GM19099 (cell line): ENCODE results near the gene SERP1.

Experiments used
- POLR2A ChIP-seq: IDR thresholded peaks from 3 replicates; pipeline ENCODE4 v1.6.1; 2011; ENCODE audit warnings: low read depth; ENCODE audit not compliant: insufficient read length; ENCODE audit errors: extremely low read depth

The SERP1 gene

GRCh38 chr3:150545419-150546225 is 674 bp downstream of the SERP1 start:
- TF ChIP-seq POLR2A: no peak

- no peak for TF ChIP-seq POLR2A
Observed at GRCh38 chr3:150544726-150545125, 1.6 kb downstream of the SERP1 start.

- TF ChIP-seq POLR2A: no peak
Observed at GRCh38 chr3:150544041-150544440, 2.3 kb downstream of the SERP1 start.

- no peak for TF ChIP-seq POLR2A
Observed at GRCh38 chr3:150543531-150543930, 2.8 kb downstream of the SERP1 start.

GRCh38 chr3:150543128-150543527 is 3.2 kb downstream of the SERP1 start:
- no peak for TF ChIP-seq POLR2A

DNA sequence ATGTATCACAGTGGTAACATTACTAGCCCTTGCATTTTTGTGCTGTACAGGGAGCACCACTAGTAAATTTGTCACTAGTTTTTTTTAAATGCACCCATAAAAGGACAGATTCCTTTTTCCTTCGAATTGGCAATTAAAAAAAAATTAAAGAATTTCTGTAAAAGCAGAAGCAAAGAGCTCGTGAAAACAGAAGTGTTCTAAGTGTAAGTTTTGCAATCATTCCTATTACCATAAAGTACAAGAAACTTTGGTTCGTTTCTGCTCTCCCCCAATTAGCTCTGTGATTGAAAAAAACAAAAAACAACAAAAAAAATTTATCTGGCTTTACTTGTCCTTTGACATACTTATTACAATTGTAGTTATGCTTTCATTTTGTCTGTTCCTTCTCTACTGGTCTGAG is 5.3 kb downstream of the SERP1 start:
- no peak for TF ChIP-seq POLR2A

- TF ChIP-seq POLR2A: no peak
Observed at GRCh38 chr3:150540297-150540696, 6.0 kb downstream of the SERP1 start.

DNA sequence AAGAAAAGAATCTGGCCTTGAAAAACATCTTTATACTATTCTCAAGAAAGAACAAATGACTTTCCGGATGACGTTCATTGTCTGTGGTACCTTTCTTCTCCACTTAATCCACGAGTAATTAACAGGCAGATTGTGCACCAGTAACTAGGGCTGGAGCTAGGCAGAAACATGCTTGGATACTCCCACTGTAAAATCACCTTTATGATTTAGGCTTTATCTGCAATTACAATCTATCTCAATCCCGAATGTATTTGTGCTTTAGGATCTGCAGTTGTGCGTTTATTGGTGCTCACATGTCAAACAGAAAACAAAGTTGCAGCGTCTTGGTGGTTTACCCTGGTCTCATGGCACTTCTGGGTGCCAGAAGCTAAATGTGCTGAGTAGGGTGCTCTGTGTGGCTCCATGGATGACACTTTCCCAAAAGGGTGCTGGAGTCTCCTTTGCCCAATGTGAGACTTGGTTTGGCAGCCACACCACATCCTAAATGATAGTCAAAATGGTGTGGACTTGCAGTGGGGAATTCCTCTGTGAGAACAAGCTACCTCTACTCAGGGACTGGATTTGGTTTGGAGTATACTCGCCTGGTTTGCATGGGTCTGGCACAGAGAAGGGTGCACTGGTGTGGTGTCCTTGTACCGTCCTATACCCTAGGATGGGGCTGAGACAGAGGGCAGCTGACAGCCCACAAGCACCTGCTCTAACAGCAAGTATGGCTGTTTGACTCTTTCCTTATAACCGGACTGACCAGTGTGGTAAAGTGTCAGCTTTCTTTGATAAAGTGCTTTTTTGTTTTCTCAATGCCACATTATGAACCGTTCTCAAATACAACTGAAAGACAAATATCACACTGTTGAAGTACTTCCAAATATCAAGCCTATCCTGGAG is 7.7 kb downstream of the SERP1 start:
- no peak for TF ChIP-seq POLR2A

- no peak for TF ChIP-seq POLR2A
Observed at GRCh38 chr3:150535204-150535603, 11.1 kb downstream of the SERP1 start.

DNA sequence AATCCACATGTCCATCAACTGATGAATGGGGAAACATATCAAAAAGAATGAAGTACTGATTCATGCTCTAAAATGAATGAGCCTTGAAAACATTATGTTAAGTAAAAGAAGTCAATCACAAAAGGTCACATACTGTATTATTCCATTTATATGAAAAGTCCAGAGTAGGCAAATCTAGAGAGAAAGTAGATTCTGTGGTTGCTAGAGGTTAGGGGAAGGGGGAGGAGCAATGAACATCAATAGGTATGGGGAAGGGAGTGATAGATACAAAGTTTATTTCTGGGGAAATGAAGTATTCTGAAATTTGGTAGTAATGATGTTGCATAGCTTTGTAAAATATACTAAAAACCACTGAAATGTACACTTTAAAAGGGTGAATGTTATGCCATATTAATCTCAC is 14.5 kb downstream of the SERP1 start:
- TF ChIP-seq POLR2A: no peak

GRCh38 chr3:150528354-150528797 is 17.9 kb downstream of the SERP1 start:
- TF ChIP-seq POLR2A: no peak

DNA sequence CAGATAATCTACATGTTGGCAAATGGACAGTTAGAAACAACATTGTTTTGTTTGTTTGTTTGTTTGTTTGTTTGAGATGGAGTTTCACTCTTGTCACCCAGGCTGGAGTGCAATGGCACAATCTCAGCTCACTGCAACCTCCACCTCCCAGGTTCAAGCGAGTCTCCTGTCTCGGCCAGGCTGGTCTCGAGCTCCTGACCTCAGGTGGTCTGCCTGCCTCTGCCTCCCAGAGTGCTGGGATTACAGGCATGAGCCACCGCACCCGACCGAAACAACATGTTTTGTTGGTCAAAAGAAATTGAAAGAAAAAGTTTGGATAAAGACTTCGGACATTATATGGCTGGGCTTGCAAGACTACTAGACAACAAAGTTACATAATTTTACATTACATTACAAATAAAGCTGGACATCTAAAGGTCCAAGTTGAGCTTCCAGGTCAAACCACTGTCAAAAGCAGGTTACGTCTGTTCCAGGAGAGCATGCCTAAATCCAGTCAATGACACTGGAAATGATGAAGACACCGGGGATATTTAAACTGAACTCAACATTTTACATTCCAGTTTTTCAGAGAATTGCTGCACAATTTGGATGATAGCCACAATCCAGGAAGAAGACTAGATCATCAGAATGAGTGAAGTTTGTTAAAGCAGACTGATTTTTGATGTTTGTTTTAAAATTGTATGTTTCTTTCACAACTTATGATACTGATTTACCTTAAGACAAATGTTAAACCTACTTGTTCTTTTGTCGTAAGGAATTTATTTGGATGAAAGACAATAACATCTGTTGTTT is 18.6 kb downstream of the SERP1 start:
- TF ChIP-seq POLR2A: no peak

- no peak for TF ChIP-seq POLR2A
Observed at GRCh38 chr3:150523538-150523937, 22.8 kb downstream of the SERP1 start.

DNA sequence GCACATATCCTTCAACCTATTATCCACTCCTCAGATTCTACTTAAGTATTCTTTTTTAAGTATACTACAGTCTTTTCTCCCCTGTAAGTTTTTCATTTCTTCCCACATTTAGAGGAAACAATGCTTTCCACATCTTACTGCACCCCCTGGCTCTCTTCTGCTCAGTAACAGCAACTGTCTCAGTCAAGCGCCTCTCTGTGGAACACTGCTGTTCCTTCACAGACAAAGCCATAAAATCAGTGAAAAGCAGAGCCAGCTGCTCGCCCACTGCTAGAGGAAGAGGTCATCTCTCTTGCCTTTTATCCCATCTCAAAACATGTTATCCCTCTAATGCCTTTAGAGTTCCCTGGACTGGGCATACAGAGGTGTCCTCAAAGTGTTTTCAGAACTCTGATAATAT is 24.8 kb downstream of the SERP1 start:
- no peak for TF ChIP-seq POLR2A

DNA sequence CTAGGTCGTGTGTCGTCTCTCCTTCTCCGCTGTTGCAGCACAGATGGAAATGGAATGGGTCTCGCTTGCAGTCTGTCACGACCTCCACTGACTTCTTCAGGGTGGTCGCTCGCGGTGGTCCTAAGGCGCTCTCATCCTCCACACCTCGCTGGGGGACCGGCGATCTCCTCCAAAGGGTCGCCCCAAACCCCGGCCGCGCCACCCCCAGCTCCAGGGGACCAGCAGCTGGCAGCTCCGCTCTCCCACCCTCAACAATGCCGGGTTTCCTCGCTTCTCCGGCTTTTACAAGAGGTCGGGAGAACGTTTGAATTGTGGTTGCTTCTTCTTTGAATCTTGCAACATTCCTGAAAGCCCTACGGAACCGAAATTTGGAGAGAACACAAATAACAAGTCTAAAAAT is 25.9 kb downstream of the SERP1 start:
- no peak for TF ChIP-seq POLR2A
